Glomerular visceral epithelial cell (primary cell): ENCODE measurements around the gene ZCRB1.
"Not testable (repeated sequence)": the region's sequence is repeated elsewhere in the genome, so short reads cannot be mapped to it uniquely, and the experiment has no call there.

Experiments used
- DNase-seq: peaks from one replicate; pipeline ENCODE4 v3.0.0-alpha.2; 2016; ENCODE audit errors: extremely low spot score

The ZCRB1 gene

GRCh38 chr12:42325653-42326474 lies at the start of gene ZCRB1, which contains the start of gene PPHLN1:
Gene ZCRB1, minus strand, starts transcription at chr12:42326094. Its CDS starts 1,992 bp downstream, at chr12:42324102.
Gene PPHLN1, plus strand, starts transcription at chr12:42326167. Its CDS starts 9,736 bp downstream, at chr12:42335903.
- DNase-seq = peak; percentile 82

GRCh38 chr12:42373669-42374068 lies 47.8 kb upstream of the ZCRB1 start:
- no peak for DNase-seq

- peak; percentile 52 for DNase-seq
These were observed 46.4 kb upstream of the ZCRB1 start for GRCh38 chr12:42372154-42372791.

- no peak for DNase-seq
These were observed 44.1 kb upstream of the ZCRB1 start for GRCh38 chr12:42370013-42370412.

- DNase-seq = no peak
These were observed 39.6 kb upstream of the ZCRB1 start for GRCh38 chr12:42365486-42365885.

- DNase-seq = no peak
These were observed 38.8 kb upstream of the ZCRB1 start for GRCh38 chr12:42364692-42365091.

GRCh38 chr12:42362647-42363260 lies 36.9 kb upstream of the ZCRB1 start:
- DNase-seq = no peak

- DNase-seq = no peak
These were observed 36.2 kb upstream of the ZCRB1 start for GRCh38 chr12:42361909-42362646.

GRCh38 chr12:42360747-42361403 lies 35.0 kb upstream of the ZCRB1 start:
- no peak for DNase-seq

- DNase-seq = no peak
These were observed 30.4 kb upstream of the ZCRB1 start for GRCh38 chr12:42356344-42356743.

- not testable (repeated sequence) for DNase-seq
These were observed 24.1 kb upstream of the ZCRB1 start for GRCh38 chr12:42350021-42350407.

GRCh38 chr12:42349119-42350020 lies 23.5 kb upstream of the ZCRB1 start:
- not testable (repeated sequence) for DNase-seq

GRCh38 chr12:42346403-42347002 lies 20.6 kb upstream of the ZCRB1 start:
- no peak for DNase-seq

GRCh38 chr12:42343721-42344120 lies 17.8 kb upstream of the ZCRB1 start:
- no peak for DNase-seq

GRCh38 chr12:42342028-42342427 lies 16.1 kb upstream of the ZCRB1 start:
- DNase-seq = no peak

- DNase-seq = no peak
These were observed 12.4 kb upstream of the ZCRB1 start for GRCh38 chr12:42338280-42338679.

GRCh38 chr12:42336286-42336685 lies 10.4 kb upstream of the ZCRB1 start:
- no peak for DNase-seq

- peak; percentile 47 for DNase-seq
These were observed 6.7 kb upstream of the ZCRB1 start for GRCh38 chr12:42332301-42333285.

- not testable (repeated sequence) for DNase-seq
These were observed 4.2 kb upstream of the ZCRB1 start for GRCh38 chr12:42330097-42330496.
